ENCODE results near the gene PHIP. TPM values are rescaled to one million over a fixed set of nuclear protein-coding genes. Genes with fewer than 3 reads are reported as not detected.

PHIP gene
- polyA plus RNA-seq, 3 donors, result 4.6 to 7.1 (median 5.4) TPM

- WGBS, 3 donors, result 47 to 91% (median 52%) methylated on average over 3 of the region's 3 CpGs
- H3K27ac ChIP-seq (ENCODE audit: low read depth, low read length), result no peak overlapping the region
Observed at GRCh38 chr6:79031821-79032590, 46.0 kb downstream of the PHIP start.

GRCh38 chr6:79030511-79030910 lies 47.5 kb downstream of the PHIP start:
- 95 to 100% (median 100%) methylated on average over 1 of the region's 1 CpG for WGBS, 3 donors
- no peak overlapping the region for H3K27ac ChIP-seq (ENCODE audit: low read depth, low read length)

- no peak overlapping the region for H3K27ac ChIP-seq (ENCODE audit: low read depth, low read length)
- 97% methylated on average over 2 of the region's 2 CpGs for WGBS, 3 donors
Observed at GRCh38 chr6:79030023-79030422, 48.0 kb downstream of the PHIP start.

- no peak overlapping the region for H3K27ac ChIP-seq (ENCODE audit: low read depth, low read length)
- WGBS, 3 donors, result 96 to 100% (median 100%) methylated on average over 1 of the region's 1 CpG
Observed at GRCh38 chr6:79028641-79029314, 49.3 kb downstream of the PHIP start.

GRCh38 chr6:79011940-79012339 lies 66.1 kb downstream of the PHIP start:
- no peak overlapping the region for H3K27ac ChIP-seq (ENCODE audit: low read depth, low read length)

GRCh38 chr6:79010422-79010821 lies 67.6 kb downstream of the PHIP start:
- 98 to 100% (median 100%) methylated on average over 1 of the region's 1 CpG for WGBS, 3 donors

GRCh38 chr6:79009819-79010218 lies 68.2 kb downstream of the PHIP start:
- no peak overlapping the region for H3K27ac ChIP-seq (ENCODE audit: low read depth, low read length)
- 97 to 100% (median 98%) methylated on average over 1 of the region's 1 CpG for WGBS, 3 donors

More at GRCh38 chr6:79010422-79010821, 67.6 kb downstream of the PHIP start:
- no peak overlapping the region for H3K27ac ChIP-seq (ENCODE audit: low read depth, low read length)

- 59 to 93% (median 90%) methylated on average over 1 of the region's 1 CpG for WGBS, 3 donors
- H3K27ac ChIP-seq (ENCODE audit: low read depth, low read length), result no peak overlapping the region
Observed at GRCh38 chr6:79005497-79005896, 72.6 kb downstream of the PHIP start.

- no peak overlapping the region for H3K27ac ChIP-seq (ENCODE audit: low read depth, low read length)
- WGBS, 3 donors, result 35 to 52% (median 51%) methylated on average over 1 of the region's 1 CpG
Observed at GRCh38 chr6:79005024-79005423, 73.0 kb downstream of the PHIP start.

GRCh38 chr6:79004239-79004638 lies 73.8 kb downstream of the PHIP start:
- 81 to 91% (median 86%) methylated on average over 2 of the region's 2 CpGs for WGBS, 3 donors

GRCh38 chr6:79001415-79001814 lies 76.6 kb downstream of the PHIP start:
- H3K27ac ChIP-seq (ENCODE audit: low read depth, low read length), result no peak overlapping the region
- 76 to 84% (median 77%) methylated on average over 1 of the region's 1 CpG for WGBS, 3 donors

More at GRCh38 chr6:79004239-79004638, 73.8 kb downstream of the PHIP start:
- H3K27ac ChIP-seq (ENCODE audit: low read depth, low read length), result no peak overlapping the region

GRCh38 chr6:78999737-79000136 lies 78.3 kb downstream of the PHIP start:
- H3K27ac ChIP-seq (ENCODE audit: low read depth, low read length), result no peak overlapping the region

GRCh38 chr6:78995946-78996345 lies 82.1 kb downstream of the PHIP start:
- H3K27ac ChIP-seq (ENCODE audit: low read depth, low read length), result no peak overlapping the region

- WGBS, 3 donors, result 96 to 97% (median 97%) methylated on average over 1 of the region's 1 CpG
- no peak overlapping the region for H3K27ac ChIP-seq (ENCODE audit: low read depth, low read length)
Observed at GRCh38 chr6:78995346-78995745, 82.7 kb downstream of the PHIP start.

GRCh38 chr6:78993955-78994354 lies 84.1 kb downstream of the PHIP start:
- WGBS, 3 donors, result 98 to 99% (median 98%) methylated on average over 5 of the region's 5 CpGs
- no peak overlapping the region for H3K27ac ChIP-seq (ENCODE audit: low read depth, low read length)

GRCh38 chr6:78989191-78989590 lies 88.9 kb downstream of the PHIP start:
- no peak overlapping the region for H3K27ac ChIP-seq (ENCODE audit: low read depth, low read length)
- WGBS, 3 donors, result 66 to 99% (median 97%) methylated on average over 2 of the region's 2 CpGs

GRCh38 chr6:78986161-78986560 lies 91.9 kb downstream of the PHIP start:
- WGBS, 3 donors, result 92 to 99% (median 95%) methylated on average over 1 of the region's 1 CpG

GRCh38 chr6:78984225-78984950 lies 93.7 kb downstream of the PHIP start:
- no peak overlapping the region for H3K27ac ChIP-seq (ENCODE audit: low read depth, low read length)
- 89 to 93% (median 91%) methylated on average over 4 of the region's 4 CpGs for WGBS, 3 donors

More at GRCh38 chr6:78986161-78986560, 91.9 kb downstream of the PHIP start:
- no peak overlapping the region for H3K27ac ChIP-seq (ENCODE audit: low read depth, low read length)

- 88 to 94% (median 90%) methylated on average over 3 of the region's 3 CpGs for WGBS, 3 donors
- H3K27ac ChIP-seq (ENCODE audit: low read depth, low read length), result no peak overlapping the region
Observed at GRCh38 chr6:78967191-78967590, 110.9 kb downstream of the PHIP start.

Measured in adipose tissue (tissue), 3 donors.